Omental fat pad (tissue), 4 donors: ENCODE data around the gene NEDD8. TPM values are rescaled to one million over a fixed set of nuclear protein-coding genes. Genes with fewer than 3 reads are reported as not detected.
A peak's percentile ranks its signal among the peaks of the same experiment; 100 is the strongest.

ENCODE experiments used
- ATAC-seq: fragments of 150-250 bp; one replicate; pipeline ENCODE4 v1.9.1; 2016; ENCODE audit warnings: mild to moderate bottlenecking, moderate library complexity; ENCODE audit not compliant: low FRiP score
- DNase-seq: peaks from one replicate; pipeline ENCODE4 v3.0.0-alpha.2; 2019; ENCODE audit warnings: low spot score
- total RNA-seq, 4 donors: library from RNA; depleted of rRNA; stranded (reverse); fragments of >200 nt; gene quantifications; one replicate each; pipeline ENCODE4 v1.1.0, GENCODE V29; 2016
- TF ChIP-seq, protein P1 (sequence below), 3 donors: fragments of 450-650 bp; IDR thresholded peaks; one replicate each; pipeline ENCODE4 v1.5.1; 2016 to 2017; ENCODE audit warnings: antibody characterized with exemption in 3 of 3, mild to moderate bottlenecking in 3 of 3, moderate library complexity in 2 of 3

The NEDD8 gene
- total RNA-seq, 4 donors from 2014 or later = 98.4 to 184 (median 126) TPM

- ATAC-seq = peak; percentile 77
- DNase-seq = no peak
- TF ChIP-seq, protein P1, sequence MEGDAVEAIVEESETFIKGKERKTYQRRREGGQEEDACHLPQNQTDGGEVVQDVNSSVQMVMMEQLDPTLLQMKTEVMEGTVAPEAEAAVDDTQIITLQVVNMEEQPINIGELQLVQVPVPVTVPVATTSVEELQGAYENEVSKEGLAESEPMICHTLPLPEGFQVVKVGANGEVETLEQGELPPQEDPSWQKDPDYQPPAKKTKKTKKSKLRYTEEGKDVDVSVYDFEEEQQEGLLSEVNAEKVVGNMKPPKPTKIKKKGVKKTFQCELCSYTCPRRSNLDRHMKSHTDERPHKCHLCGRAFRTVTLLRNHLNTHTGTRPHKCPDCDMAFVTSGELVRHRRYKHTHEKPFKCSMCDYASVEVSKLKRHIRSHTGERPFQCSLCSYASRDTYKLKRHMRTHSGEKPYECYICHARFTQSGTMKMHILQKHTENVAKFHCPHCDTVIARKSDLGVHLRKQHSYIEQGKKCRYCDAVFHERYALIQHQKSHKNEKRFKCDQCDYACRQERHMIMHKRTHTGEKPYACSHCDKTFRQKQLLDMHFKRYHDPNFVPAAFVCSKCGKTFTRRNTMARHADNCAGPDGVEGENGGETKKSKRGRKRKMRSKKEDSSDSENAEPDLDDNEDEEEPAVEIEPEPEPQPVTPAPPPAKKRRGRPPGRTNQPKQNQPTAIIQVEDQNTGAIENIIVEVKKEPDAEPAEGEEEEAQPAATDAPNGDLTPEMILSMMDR (IDR thresholded peaks at IDR 0.05) = no peak
These were observed 32.1 kb upstream of the NEDD8 start for GRCh38 chr14:24264298-24264697.

- TF ChIP-seq, protein P1 (IDR thresholded peaks at IDR 0.05) = no peak
- ATAC-seq (no peak), DNase-seq (no peak)
These were observed 31.7 kb upstream of the NEDD8 start for GRCh38 chr14:24263848-24264247.

DNA sequence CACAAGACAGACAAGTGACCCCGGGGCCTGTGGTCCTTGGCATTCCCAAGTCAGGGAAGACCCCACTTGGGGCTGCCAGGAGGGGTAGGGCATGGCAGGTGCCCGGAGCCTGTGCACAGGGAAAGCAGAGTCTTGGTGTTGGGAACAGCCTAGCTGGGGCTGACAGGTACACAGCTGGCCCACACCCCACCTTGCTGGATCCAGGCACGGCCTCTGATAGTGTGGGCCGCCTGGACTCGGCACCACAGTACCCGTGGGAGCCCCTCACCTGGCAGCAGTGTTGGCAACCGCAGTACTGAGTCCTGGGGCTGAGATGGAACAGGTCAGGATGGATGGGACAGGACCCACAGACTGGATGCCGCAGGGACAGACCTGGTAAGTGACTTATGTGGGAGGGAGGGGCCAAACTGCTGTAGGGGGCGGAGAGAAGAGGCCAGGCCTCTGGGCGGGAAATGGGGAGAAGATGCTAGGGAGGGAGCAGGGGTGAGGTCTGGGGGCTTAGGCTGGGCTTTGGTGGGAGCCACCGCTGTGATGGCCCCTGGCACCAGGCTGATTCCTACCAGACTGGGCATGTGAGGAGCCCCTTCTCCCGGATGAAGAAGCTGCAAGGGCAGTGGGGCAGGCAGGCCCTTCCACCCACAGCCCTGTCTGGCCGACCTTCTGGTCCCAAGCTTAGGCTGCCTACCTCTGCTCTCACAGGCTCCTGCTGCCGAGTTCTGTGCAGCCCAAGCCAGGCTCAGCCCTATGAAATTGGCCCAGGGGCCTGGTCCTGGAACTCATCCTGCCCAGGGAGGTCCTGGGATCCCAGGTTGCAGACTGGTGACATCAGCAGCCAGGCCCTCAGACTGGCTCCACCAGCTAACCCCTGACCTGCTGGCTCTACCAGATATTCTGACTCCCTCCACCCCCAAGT, 30.9 kb upstream of the NEDD8 start, which contains the start of gene TGM1:
TSS of gene TGM1 (minus strand) at position 357 of the 913 bp plus-strand sequence. CDS start 825 bp downstream, outside the sequence.
- ATAC-seq (no peak), DNase-seq (no peak)
- TF ChIP-seq, protein P1 (IDR thresholded peaks at IDR 0.05) = no peak

DNA sequence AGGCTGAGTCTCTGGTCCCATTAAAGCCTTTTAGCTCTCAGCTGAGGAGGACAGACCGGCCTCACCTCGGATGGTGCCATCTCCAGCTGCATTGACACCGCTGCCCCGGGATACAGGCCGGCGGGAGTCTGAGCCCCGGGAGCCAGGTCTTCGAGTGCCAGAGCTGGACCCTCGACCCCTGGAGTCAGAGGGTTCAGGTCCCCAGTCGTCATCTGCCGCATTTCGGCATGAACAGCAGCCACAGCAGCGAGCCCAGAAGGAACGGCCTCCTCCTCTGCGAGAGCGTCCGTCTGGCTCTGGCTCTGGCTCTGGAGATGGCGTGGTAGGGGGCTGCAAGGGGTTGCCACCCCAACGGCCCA, 29.8 kb upstream of the NEDD8 start:
- ATAC-seq (no peak), DNase-seq (no peak)
- TF ChIP-seq, protein P1 (IDR thresholded peaks at IDR 0.05) = no peak

DNA sequence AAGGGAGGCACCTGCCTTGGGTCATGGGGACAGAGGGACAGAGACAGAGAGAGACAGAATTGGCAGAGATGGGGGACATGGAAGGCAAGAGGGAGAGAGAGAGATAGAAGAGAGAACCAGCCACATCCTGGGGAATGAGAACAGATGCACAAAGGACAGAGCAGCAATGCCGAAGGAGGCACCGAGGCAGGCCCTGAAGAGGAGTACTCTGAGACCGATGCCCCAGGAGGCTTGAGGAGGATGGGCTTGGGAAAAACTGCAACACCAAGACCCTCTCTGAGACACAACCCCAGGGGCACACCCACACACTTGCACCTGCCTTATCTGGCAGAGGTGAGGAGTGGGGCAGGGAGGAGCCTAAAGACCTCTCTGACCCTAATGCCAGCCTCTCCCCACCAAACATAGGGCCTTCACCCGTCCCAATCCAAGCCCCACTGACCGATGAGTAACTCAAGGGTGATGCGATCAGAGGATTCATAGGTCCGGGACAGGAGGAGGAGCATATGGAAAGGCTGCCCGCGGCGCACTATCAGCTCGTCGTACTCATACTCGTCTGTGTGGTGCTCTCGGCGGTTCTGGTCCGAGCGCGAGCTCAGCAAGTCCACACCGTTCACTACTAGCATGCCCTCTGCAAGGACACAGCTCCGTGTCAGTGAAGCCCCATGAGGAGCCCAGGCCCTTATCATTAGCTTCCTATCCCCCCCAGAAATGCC, 29.2 kb upstream of the NEDD8 start:
- no peak for DNase-seq
- TF ChIP-seq, protein P1 (IDR thresholded peaks at IDR 0.05) = no peak
- peak; percentile 17 for ATAC-seq

DNA sequence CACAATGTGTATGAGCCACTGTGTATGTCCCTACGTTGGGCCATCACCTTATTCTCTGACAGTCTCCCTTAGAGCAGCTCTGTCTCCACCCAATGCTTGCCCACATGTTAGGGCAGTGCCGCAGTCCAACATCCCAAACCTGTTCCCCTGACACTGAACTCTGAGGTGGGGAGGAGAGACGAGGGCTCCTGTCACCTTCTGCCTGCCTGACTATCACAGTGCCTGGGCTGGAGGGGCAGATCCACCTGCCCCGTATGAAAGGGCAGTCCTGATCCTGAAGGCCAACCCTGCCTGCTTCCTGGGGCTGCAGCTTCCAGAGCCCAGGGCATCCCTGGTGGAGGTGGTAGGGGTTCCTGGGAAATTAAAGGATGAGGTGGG, 28.6 kb upstream of the NEDD8 start:
- TF ChIP-seq, protein P1 (IDR thresholded peaks at IDR 0.05) = no peak
- DNase-seq (no peak), ATAC-seq (no peak)
